Hair follicle dermal papilla cell (primary cell): ENCODE measurements around the gene HOXB7. TPM values are rescaled to one million over a fixed set of nuclear protein-coding genes. Genes with fewer than 3 reads are reported as not detected.

ENCODE experiments used
- small RNA-seq: library from RNA; depleted of rRNA; stranded (forward); fragments of <200 nt; gene quantifications from one replicate; pipeline ENCODE3, GENCODE V24; 2012
- total RNA-seq: library from RNA; depleted of rRNA; stranded (reverse); fragments of >200 nt; gene quantifications from 2 replicates; pipeline ENCODE4 v1.2.3, GENCODE V29; 2012

HOXB7 gene
- total RNA-seq: 1.6 and 3.5 TPM in 2 replicates

DNA sequence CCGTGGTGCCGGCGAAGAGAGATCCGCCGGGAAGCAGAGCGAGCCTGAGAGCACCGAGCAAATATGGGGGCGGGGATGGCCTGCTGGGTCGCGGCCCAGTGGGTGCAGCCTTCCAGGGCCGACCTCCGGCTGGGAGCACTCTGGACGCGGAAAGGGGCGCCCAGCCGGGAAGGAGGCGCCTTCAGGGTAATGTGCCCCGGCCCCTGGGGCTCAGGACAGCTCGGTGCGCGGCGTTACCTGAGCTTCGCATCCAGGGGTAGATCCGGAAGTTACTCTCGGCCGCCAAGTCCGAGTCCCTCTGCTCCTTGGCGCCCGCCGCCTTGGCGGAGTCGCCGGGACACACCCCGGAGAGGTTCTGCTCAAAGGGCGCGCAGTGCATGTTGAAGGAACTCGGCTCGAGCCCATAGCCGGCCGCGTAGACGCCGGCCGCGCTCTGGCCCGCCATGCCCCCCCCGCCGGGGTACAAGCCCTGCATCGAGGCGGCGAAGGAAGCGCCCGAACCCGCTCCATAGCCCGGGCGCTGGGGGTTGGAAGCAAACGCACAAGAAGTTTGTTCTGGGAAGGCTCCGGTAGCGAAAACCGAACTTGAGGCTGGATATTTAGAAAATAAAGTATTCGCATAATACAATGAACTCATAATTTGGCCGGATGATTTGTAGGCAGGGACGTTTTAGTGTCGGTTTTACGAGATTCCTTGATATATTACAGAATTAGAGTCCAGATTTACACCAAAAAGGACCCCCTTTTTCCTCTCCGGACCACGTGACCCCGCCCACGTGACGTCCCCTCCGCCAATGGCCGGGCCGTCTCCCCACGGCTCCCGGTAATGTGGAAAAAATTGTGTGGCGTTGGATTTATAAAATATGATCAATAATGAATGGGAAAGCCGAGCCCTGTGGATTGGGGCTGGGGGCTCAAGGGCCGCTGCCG, at the start of gene HOXB7:
Gene HOXB7 (minus strand): TSS at position 736 of the 930 bp plus-strand sequence. CDS start 99 bp downstream, at position 637.

DNA sequence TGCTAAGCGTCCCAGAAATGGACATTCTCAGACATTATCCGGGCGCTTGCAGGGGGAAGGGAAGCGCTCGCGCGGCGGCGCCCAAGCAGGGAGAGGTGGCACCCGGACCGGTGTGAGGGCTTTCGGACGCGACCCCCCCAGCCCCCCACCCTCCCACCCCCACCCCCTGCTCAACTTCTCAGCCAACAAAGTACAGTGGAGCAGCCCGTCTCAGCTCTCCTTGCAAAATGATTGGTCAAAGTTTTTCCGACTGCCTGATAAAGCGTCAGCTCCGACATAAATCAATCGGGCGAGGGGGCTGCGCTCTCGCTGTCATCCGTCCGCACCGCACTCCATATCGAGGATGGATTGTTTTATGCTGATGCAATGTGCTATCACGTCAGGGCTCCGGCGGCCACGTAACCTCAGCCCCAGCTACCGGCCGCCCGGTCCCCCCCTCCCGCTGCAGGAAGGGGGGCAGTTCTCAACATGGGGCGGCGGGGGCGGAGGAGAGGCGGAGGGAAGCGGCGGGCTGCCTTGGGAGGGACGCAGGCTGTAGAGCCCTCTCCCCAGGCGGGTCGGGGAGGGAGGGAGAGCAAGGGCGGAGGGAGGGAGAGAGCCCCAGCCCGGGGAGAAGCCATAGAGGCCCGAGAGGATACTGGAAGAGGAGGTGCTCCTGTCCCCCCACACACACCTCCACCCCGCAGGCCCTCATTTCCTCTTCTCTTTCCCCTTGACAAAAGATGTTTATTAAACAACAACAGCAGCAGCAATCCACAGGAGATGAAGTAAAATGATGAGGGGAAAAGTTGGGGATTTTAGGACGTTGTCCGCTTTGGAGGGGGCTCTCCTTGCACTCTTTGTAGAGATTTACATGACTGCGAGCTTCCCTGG, 15.7 kb upstream of the HOXB7 start, which contains the start of gene HOXB9:
Gene HOXB9 (minus strand): TSS at position 114 of the 873 bp plus-strand sequence. CDS start 89 bp downstream, at position 25.

DNA sequence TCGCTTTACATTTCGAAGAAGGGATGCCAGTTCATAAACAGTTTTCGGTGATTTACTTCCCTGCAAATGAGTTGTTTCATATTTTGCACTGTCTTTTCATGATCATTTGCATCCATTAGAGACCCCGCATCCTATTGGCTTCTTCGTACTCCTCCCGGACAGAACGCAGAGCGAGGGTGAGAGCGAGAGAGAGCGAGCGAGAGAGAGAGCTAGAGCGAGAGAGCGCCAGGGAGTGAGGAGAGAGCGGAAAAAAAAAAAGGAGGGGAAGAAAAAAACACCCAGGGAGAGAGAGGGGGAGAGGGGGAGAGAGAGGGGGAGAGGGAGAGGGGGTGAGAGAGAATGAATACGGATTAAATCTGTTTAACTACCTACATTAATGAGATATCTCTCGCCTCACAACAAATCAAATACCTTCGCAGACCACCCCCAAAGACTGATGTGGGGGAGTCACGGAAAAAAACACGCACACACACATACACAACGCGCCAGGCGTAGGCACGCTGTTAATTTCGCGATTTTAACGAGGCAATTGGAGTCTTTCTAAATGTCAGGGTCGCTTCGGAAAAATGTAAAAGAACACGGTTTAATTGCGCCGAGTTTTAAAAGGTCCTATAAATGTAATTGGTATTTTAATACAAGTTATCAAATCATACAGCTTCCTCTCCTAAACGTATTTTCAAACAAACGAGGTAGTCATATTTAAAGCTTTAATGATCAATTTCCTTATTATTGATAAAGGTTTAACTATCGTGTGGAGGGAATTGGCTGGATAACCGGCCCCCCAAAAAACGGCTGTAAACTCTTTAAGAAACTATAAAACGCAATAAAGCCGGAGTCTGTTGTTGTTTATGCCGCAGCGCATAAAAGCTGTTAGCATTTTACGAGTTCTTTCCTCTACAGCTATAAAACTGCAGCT, 4.5 kb upstream of the HOXB7 start, which contains the start of gene HOXB8:
Gene HOXB8 (minus strand): TSS at position 246 of the 916 bp plus-strand sequence. CDS start 588 bp downstream, outside the sequence.

DNA sequence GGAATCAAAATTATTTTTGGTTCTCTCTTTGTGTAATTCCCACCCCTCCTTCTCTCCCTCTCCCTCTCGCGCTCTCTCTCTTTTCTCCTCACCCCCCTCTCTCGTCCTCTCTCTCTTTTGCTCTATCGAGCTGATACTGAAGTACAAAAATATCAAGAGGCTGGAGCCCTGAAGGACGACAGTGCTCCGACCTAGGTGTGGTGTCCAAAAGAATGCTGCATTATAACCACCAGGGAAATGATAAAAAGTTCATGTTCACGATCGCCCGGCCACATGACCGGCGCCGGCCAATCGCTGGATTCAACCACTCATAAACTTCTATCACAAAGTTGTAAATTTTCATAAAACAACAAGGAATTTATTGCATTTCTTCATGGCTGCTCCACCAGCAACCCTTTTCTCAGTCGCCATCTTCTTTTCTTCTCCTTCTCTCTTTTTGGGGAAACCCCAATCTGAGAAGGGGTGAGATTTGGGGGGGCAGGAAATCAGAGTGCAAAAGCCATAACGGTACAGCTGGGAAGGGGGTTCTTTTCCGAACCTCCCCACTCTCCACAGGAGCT, 6.0 kb downstream of the HOXB7 start, which contains the start of gene HOXB6:
Gene HOXB6 (minus strand): TSS at position 217 of the 560 bp plus-strand sequence. CDS start 6,836 bp downstream, outside the sequence.

DNA sequence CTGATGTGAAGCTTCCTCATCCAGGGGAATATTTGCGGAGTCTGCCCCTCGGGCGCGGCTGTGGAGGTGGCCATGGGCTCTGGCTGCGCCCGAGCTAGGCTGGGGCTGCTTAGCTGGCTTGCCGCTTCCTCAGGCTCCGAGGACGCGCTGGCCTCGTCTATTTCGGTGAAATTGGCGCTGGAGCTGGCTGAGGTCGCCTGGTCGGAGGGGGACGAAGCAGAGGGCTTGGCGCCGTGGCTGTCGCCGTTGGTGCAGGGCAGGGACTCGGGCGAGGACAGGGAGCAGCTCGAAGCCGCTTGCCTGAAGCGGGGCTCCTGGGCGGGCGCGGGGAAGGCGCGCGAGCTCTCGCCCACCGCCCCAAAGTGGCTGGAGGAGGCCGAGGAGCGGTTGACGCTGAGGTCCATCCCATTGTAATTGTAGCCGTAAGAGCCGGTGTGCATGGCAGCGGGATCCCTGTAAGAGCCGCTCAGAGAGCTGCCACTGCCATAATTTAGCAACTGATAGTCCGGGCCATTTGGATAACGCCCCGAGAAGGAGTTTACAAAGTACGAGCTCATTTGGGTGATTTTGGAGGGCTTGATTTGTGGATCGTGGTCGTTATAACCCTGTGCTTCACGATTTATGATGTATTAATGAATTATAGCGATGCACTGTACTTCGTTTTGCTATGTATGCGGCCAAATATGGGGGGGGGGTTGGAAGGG, 17.5 kb downstream of the HOXB7 start, which contains the start of gene HOXB5:
Gene HOXB5 (minus strand): TSS at position 654 of the 704 bp plus-strand sequence. CDS start 97 bp downstream, at position 557.

DNA sequence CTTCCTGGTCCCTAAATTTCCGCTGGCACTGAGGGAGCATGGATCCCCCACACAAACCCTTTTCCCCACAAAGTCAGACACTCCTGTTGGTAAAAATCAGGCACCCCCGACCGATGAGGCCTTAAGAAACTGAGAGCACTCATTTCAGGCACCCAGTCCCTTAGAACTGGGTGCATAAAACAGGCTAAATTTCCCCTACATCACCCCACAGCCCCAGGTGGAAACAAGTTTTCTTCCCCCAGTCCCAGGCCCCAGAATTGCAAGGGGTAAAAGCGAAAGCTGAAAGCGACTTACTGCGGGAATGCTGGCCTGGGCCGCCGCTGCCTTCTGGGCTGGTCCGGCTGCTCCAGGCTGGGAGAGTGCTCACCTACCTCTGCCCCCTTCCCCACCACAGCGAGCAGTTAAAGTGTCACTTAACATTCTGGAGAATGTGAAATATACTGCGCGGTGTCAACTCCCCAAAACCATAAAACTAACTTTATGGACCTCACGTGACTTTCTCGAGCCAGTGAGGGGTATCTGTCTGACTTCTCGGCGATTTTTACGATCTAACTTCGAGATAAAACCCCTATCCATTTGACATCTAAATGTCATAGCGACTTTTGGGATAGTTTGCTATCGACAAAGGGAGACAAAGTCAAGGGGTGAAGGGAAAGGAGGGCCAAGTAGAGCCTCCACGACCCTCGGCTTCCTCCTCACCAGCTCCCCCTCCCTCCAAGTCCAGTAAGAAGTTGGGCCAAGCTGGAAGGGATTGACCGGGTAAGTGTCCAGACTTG, 20.8 kb downstream of the HOXB7 start, which contains the start of gene HOXB3:
Gene HOXB3 (minus strand): TSS at position 411 of the 776 bp plus-strand sequence. CDS start 37,767 bp downstream, outside the sequence.

DNA sequence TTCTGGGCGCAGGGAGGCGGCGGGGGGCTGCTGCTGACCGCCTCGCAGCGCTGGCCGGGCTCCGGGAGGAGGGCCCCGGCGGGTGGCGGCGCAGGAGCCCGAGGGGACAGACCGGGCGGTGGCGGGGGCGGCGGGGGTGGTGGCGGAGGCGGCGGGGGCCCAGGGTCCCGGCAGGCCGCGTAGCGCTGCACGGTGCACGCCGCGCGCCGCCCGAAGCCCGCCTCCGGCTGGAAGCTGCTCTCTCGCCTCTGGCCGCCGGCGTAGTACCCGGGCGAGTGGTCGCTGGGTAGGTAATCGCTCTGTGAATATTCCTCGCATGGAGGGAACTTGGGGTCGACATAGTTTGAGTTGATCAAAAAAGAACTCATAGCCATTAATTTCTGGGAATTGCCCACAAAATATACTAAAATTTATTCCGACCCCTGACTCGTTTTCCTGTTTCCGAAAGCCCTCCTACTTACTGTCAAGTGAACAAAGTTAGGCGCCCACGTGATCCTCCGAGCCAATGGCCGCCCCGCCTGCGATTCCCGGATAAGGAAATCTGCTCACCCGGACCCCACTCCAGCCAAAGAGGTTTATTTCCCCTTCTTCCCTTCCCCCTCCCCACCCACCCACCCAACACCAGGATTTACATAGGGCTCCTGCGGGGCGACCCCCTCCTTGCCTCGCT, 32.7 kb downstream of the HOXB7 start, which contains the start of gene HOXB4:
Gene HOXB4 (minus strand): TSS at position 405 of the 670 bp plus-strand sequence. CDS start 31 bp downstream, at position 374.

Small RNA genes within 50 kb of the gene (small RNA-seq; reads per million reads assigned to genes)
- gene MIR196A1: not detected

Other genes starting within 250 kb of the HOXB7 start
- not detected in 2 replicates for gene SKAP1, start 180.8 kb downstream of the HOXB7 start, total RNA-seq
- gene HOXB1, start 80.0 kb downstream of the HOXB7 start, total RNA-seq: not detected in 2 replicates
- gene HOXB2, start 65.9 kb downstream of the HOXB7 start, total RNA-seq: 9.6 and 11.2 TPM in 2 replicates
- 1.3 and 2.1 TPM in 2 replicates for gene HOXB4, start 32.7 kb downstream of the HOXB7 start, total RNA-seq
- 11.0 and 13.0 TPM in 2 replicates for gene HOXB3, start 20.8 kb downstream of the HOXB7 start, total RNA-seq
- 0.73 TPM in 1 of 2 replicates, not detected in the other for gene HOXB5, start 17.2 kb downstream of the HOXB7 start, total RNA-seq
- 2.3 and 3.9 TPM in 2 replicates for gene HOXB6, start 6.0 kb downstream of the HOXB7 start, total RNA-seq
- not detected in 2 replicates for gene HOXB8, start 4.3 kb upstream of the HOXB7 start, total RNA-seq
- gene HOXB9, start 15.3 kb upstream of the HOXB7 start, total RNA-seq: not detected in 2 replicates
- gene PRAC1, start 111.5 kb upstream of the HOXB7 start, total RNA-seq: not detected in 2 replicates
- gene PRAC2, start 112.2 kb upstream of the HOXB7 start, total RNA-seq: not detected in 2 replicates
- gene HOXB13, start 117.7 kb upstream of the HOXB7 start, total RNA-seq: not detected in 2 replicates
- gene TTLL6, start 206.2 kb upstream of the HOXB7 start, total RNA-seq: not detected in 2 replicates
- 73.2 and 89.0 TPM in 2 replicates for gene CALCOCO2, start 220.0 kb upstream of the HOXB7 start, total RNA-seq